ENCODE results near the gene BPI.
"Not testable (repeated sequence)": the region's sequence is repeated elsewhere in the genome, so short reads cannot be mapped to it uniquely, and the experiment has no call there.

Gene BPI

GRCh38 chr20:38281176-38281915, 22.6 kb upstream of the BPI start:
- H3K27me3 ChIP-seq (ENCODE audit: low read depth, low read length); H3K9me3 ChIP-seq (ENCODE audit: insufficient read depth, low read length); H3K36me3 ChIP-seq (replicated peaks; ENCODE audit: low read depth, low read length); H3K4me3 ChIP-seq (ENCODE audit: low read length); H4K20me1 ChIP-seq (ENCODE audit: insufficient read depth, low read length); H3K4me2 ChIP-seq (ENCODE audit: low read length); H3K27ac ChIP-seq (ENCODE audit: low read length); H3K4me1 ChIP-seq (ENCODE audit: low read length); H3K79me2 ChIP-seq (ENCODE audit: low read length); H2AFZ ChIP-seq (ENCODE audit: low read depth, low read length); H3K9ac ChIP-seq (ENCODE audit: low read length): not testable (repeated sequence)
- TF ChIP-seq CTCF (IDR thresholded peaks at IDR 0.05; ENCODE audit: low read depth, low read length): peak; percentile 25; the same call in 1 of the 2 replicates

GRCh38 chr20:38283236-38283635, 20.7 kb upstream of the BPI start:
- H4K20me1 ChIP-seq (ENCODE audit: insufficient read depth, low read length): no peaks in the 10 kb centered on the region
- no peak for TF ChIP-seq CTCF (IDR thresholded peaks at IDR 0.05; ENCODE audit: low read depth, low read length)
- no peak for TF ChIP-seq EZH2phosphoT487 (IDR thresholded peaks at IDR 0.05; ENCODE audit: low read depth)
- H3K4me3 ChIP-seq (ENCODE audit: low read length): no peak overlapping the region
- H3K27ac ChIP-seq (ENCODE audit: low read length): no peak overlapping the region
- H3K4me1 ChIP-seq (ENCODE audit: low read length): no peaks in the 10 kb centered on the region
- H3K36me3 ChIP-seq (replicated peaks; ENCODE audit: low read depth, low read length): no peaks in the 10 kb centered on the region
- no peak overlapping the region for H2AFZ ChIP-seq (ENCODE audit: low read depth, low read length)
- 0 out of 2 replicates have a peak, but pooled peaks cover 3% of the 10 kb centered on the region for H3K27me3 ChIP-seq (ENCODE audit: low read depth, low read length)
- no peak overlapping the region for H3K9ac ChIP-seq (ENCODE audit: low read length)
- no peaks in the 10 kb centered on the region for H3K9me3 ChIP-seq (ENCODE audit: insufficient read depth, low read length)
- no peaks in the 10 kb centered on the region for H3K79me2 ChIP-seq (ENCODE audit: low read length)
- H3K4me2 ChIP-seq (ENCODE audit: low read length): no peak overlapping the region

GRCh38 chr20:38284066-38284650, 19.8 kb upstream of the BPI start:
- H3K4me3 ChIP-seq (ENCODE audit: low read length); H3K4me2 ChIP-seq (ENCODE audit: low read length); H3K79me2 ChIP-seq (ENCODE audit: low read length); H3K27me3 ChIP-seq (ENCODE audit: low read depth, low read length); H4K20me1 ChIP-seq (ENCODE audit: insufficient read depth, low read length); H3K9me3 ChIP-seq (ENCODE audit: insufficient read depth, low read length); H3K36me3 ChIP-seq (replicated peaks; ENCODE audit: low read depth, low read length); H3K9ac ChIP-seq (ENCODE audit: low read length); H3K27ac ChIP-seq (ENCODE audit: low read length); H3K4me1 ChIP-seq (ENCODE audit: low read length); H2AFZ ChIP-seq (ENCODE audit: low read depth, low read length): not testable (repeated sequence)

GRCh38 chr20:38284893-38285444, 19.0 kb upstream of the BPI start:
- no peak overlapping the region for H2AFZ ChIP-seq (ENCODE audit: low read depth, low read length)
- no peak overlapping the region for H3K4me3 ChIP-seq (ENCODE audit: low read length)
- no peaks in the 10 kb centered on the region for H3K36me3 ChIP-seq (replicated peaks; ENCODE audit: low read depth, low read length)
- no peaks in the 10 kb centered on the region for H3K79me2 ChIP-seq (ENCODE audit: low read length)
- TF ChIP-seq EZH2phosphoT487 (IDR thresholded peaks at IDR 0.05; ENCODE audit: low read depth) (no peak), CTCF (IDR thresholded peaks at IDR 0.05; ENCODE audit: low read depth, low read length) (no peak)
- no peak overlapping the region for H3K27ac ChIP-seq (ENCODE audit: low read length)
- 0 out of 2 replicates have a peak, but pooled peaks cover 3% of the 10 kb centered on the region for H3K27me3 ChIP-seq (ENCODE audit: low read depth, low read length)
- H3K4me1 ChIP-seq (ENCODE audit: low read length): no peaks in the 10 kb centered on the region
- no peak overlapping the region for H3K4me2 ChIP-seq (ENCODE audit: low read length)
- H3K9me3 ChIP-seq (ENCODE audit: insufficient read depth, low read length): no peaks in the 10 kb centered on the region
- H3K9ac ChIP-seq (ENCODE audit: low read length): no peak overlapping the region
- H4K20me1 ChIP-seq (ENCODE audit: insufficient read depth, low read length): no peaks in the 10 kb centered on the region
